T-helper 9 cell (primary cell): Measurements from ENCODE around the gene PDAP1.
"Not testable (repeated sequence)": the region's sequence is repeated elsewhere in the genome, so short reads cannot be mapped to it uniquely, and the experiment has no call there.

Experiments used
- DNase-seq: peaks from one replicate; pipeline ENCODE4 v3.0.0-alpha.2; 2020

PDAP1 gene

DNA sequence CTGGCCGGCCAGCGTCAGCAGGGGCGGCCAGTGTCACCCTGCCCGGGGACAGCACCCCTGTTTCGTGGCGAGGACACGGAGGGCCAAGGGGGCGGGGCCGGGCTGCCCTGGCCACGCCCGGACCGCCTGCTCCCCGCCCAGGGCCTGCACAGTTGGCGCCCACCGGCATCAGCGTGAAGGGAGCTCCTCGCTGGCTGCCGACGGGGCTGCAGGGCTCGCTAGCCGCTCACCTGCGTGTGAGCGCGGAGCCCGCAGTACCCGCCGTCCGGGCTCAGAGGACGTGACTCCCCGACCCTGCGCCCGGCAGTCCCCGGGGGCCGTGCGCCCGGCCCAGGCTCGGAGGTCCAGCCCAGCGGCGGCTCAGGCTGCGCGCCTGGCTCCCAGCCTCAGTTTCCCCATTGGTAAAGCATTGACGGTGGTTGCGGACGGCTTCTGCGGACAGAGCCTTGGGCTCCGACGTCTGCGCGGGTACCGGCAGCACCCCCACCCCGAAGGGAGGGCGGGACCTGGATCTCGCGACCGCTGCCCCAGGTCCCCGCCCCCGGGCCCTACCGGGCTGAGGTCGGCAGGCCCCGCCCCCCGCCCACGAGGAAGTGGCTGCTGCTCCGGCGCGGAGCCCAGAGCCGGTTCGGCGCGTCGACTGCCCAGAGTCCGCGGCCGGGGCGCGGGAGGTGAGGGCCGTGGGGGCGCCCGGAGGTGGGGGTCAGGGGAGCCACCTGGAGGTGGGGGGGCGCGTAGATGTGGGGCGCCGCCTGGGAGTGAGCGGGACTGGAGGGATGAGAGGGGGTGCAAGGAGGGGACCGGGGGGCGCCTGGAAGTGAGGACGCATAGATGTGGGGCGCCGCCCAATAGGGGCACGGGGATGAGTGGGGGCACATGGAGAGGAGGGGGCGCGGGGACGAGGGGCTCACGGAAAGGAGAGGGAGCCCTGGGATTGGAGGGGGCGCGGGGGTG is 34.0 kb downstream of the PDAP1 start, which contains the start of gene ARPC1B:
TSS of gene ARPC1B (plus strand) at position 620 of the 954 bp plus-strand sequence. CDS start 10,985 bp downstream, outside the sequence.
- peak; percentile 79 for DNase-seq

DNA sequence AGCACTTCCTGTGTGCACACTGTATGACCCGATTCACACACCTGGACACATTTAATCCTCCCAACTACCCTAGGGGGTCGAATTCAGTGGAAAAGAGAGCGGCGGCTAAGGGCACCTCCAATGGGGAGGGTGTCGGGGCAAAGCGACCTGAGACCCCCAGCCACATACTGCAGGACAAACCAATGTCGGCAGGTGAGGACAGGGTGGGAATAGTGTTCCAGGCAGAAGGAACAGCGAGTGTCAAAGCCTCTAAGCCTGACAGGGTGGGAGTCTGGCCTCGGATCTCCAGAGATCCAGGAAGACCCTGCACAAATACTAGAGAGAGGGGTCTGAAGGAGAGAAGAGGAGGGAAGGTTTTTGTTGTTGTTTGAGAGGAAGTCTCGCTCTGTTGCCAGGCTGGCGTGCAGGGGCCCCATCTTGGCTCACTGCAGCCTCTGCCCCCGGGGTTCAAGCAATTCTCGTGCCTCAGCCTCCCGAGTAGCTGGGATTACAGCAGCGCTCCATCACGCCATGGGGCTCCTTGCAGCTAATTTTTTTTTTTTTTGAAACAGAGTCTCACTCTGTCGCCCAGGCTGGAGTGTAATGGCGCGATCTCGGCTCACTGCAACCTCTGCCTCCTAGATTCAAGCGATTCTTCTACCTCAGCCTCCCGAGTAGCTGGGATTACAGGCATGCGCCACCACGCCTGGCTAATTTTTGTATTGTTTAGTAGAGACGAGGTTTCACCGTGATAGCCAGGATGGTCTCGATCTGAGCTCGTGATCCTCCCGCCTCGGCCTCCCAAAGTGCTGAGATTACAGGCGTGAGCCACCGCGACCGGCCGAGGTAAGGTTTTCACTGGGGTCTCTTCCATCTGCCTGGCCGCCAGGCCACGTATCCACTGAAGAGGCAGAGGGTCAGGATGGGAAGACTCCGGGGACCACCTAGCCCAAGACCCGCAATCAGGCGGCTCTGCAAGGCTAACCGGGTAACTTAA is 35.0 kb downstream of the PDAP1 start:
- no peak for DNase-seq

DNA sequence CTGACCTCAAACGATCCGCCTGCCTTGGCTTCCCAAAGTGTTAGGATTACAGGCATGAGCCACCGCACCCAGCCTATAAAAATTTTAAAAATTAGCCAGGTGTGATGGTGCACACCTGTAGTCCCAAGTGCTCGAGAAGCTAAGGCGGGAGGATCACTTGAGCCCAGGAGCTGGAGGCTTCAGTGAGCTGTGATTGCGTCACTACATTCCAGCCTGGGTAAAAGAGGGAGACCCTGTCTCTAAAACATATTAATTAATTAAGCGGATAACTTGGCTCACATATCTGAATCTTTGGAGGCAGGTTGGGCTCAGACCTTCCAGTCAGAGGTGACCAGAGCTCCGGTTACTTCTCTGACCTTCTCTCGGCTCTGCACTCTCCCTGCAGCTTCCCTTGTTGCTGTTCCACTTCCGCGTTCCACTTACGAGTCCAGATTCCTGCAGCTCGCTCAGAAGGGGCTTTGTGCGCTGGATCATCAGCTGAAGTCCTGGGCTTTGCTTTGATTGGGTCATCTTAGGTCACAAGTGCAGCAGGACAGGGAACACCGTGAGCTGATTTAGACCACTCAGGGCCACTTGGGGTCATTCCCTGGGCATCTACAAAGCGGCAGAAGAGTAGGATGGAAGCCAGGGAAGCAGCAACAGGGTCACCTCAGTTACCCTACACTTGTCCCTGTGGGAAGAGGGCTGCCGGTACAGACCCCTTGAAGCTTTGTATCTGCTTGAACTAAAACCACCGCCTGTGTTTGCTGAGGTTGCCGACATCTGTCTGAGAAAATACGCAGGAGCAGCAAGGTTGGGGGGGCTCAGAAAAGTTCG is 35.9 kb downstream of the PDAP1 start:
- DNase-seq = no peak

DNA sequence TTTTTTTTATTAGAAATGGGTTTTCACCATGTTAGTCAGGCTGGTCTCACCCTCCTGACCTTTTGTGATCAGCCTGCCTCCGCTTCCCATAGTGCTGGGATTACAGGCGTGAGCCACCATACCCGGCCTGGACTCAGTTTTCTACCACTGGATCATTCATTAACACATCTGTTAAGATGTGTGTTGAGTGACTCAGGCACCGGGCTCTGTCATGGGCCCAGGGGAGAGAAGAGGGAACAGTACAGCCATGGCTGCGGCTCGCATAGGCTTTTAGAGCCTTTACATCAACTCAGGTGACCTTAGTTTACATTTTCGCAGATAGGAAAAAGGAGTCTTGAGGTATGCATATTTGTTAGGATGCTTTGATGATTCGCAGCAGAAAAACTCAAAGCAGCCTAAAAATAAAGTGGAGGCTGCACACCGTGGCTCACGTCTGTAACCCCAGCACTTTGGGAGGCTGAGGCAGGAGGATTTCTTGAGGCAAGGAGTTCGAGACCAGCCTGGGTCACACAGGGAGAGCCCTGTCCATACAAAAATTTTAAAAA is 36.9 kb downstream of the PDAP1 start:
- no peak for DNase-seq

DNA sequence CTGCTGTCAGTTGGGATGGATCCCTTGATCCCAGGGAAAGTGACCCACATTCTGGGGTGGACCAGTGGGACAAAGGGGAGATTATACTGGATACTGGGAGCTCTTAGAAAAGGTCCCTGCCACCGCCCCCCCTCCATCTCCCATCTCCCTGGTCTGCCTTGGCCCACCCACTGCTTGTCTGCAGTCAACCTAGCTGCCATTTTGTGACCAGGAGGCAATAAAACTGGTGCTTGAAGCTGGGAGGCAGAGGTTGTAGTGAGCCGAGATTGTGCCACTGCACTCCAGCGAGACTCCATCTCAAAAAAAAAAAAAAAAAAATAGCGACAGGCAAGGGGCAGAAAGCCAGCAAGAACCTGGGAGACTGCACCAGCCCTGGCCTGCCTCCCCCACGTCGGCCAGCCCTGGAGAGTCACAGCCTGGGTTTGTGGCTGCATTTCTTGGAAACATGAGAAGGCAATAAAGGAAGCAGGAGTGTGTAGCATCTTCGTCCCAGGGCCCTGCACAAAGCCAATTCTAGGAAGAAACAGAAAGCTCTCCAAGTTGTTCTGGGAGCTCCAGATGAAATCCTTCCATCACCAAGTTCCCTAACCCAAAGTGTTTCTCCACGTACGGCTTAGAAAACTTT is 38.5 kb downstream of the PDAP1 start:
- DNase-seq = no peak

DNA sequence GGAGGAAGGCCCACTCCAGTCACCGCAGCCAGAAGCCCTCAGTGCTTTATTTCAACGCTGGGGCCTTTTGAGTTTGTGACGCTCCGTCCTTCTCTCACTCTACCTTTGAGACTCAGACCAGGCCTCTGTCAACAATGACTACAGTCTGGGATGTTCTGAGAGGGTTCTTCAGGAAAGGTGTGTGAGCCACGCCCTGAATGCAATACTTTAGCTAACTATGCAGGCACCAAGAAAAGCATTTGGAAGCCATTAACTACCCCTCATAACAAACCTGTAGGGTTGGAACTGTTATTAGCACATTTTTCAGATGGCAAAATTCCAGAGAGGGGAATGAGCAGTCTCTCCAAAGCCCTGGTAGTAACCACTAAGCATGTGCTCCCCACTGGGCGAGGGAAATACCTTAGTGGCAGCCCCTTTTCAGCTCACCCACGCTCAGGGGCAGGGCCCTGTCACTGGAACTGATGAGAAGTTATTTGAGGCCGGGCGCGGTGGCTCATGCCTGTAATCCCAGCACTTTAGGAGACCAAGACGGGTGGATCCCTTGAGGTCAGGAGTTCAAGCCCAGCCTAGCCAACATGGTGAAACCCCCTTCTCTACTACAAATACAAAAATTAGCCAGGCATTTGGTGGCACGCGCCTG is 39.5 kb downstream of the PDAP1 start:
- DNase-seq = no peak

DNA sequence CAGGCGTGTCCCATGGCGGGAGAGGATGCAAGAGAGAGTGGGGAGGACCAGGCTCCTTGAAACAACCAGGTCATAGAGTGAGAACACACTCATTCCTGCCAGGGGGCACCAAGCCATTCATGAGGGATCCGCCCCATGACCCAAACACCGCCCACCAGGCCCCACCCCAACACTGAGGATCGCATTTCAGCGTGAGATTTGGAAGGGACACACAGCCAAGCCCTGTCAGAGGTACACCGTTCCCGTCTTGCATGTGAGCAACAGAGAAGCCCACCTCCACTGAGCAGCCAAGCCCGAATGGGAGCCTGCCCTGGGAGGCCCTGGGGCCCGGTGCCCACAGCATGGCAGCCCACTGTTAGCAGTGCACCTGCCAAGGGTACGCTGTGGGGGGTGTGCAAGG is 41.8 kb downstream of the PDAP1 start:
- DNase-seq = no peak

DNA sequence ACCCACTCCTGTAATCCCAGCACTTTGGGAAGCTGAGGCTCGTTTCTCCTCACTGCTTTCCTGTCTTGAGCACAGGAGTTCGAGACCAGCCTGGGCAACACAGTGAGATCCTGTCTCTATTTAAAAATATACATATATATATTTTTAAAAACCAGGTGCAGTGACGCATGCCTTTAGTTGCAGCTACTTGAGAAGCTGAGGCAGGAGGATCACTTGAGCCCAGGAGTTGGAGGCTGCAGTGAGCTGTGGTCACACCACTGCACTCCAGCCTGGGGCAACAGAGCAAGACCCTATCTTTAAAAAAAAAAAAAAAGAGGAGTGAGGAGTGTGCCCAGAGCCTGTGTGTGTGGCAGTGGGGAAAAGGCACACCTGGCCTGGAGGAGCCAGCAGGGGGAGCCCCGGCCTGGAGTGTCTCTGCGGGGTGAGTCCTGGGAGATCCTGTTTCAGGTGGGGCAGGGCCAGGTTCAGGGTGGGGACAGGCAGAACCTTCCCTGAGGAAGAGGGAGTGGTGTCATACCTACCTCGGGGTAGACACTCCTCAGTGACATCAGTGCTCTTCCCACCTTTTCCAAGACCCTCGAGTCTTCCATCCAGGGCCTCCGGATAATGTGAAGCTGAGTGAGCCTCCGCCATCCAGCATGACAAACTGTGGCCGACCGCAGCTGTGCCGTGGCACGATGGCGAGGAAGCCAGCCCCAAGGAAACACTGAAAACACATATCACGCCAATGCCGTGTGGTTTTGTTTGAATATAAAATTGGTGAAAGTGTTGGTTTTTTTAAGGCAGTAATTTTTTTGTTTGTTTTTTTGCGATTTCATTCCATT is 42.9 kb downstream of the PDAP1 start:
- peak; percentile 64 for DNase-seq

DNA sequence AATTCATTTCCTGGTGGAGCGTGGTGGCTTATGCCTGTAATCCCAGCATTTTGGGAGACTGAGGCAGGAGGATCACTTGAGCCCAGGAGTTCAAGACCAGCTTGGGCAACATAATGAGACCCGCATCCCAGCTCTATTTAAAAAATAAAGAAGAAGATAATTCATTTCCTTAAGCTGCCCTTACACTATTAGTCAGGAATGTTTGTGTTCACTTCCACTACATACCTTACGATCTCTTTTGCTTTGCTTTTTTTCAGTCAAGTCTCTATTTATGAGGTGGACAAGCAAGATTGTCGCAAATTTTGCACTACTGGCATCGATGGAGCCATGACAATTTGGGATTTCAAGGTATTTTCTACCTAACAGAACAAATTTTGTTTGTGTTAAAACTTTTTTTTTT is 45.1 kb downstream of the PDAP1 start:
- DNase-seq = no peak

DNA sequence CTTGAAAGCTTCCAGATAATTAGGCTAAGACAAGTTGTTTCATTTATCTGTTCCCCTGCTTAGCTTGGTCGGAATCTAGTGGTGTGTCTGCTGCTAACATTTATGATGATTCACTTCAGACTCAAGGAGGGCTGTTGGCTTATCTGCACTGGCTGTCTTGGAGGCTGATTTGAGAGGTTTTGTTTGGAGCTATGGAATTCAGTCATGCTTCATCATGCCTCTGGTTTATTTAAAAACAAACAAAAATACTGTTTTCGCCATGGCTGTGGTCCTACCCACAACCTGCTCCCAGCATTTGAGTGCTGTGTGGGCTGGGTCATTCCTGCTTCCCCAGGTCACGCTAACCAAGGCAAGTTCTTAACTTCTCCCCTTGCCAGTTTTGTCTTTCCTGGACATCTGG is 45.6 kb downstream of the PDAP1 start:
- DNase-seq = no peak

DNA sequence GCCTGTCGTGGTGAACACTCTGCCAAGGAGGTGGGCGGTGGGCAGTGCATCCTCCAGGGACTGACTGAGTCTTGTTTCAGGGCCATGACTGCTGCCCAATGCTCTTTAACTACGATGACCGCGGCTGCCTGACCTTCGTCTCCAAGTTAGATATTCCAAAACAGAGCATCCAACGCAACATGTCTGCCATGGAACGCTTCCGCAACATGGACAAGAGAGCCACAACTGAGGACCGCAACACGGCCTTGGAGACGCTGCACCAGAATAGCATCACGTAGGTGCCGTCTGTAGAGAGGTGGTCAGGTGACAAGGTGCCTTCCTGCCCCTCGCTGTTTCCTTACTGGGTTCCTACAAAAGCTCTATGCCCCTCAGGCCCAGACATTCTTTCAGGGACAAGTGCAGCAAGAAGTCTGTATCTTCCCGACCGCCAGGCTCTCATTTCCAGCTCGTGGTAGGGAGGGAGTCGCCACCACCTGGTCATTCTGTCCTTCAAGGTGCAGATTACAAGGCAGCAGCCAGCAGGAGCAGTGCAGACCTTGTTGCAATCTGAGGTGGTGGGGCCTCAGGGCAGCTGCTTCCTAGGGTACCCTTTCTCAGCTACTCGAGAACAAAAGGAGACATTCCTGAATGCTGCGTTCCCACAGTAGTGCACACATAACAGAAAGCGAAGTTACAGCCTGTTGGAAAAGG is 48.8 kb downstream of the PDAP1 start:
- DNase-seq = no peak

DNA sequence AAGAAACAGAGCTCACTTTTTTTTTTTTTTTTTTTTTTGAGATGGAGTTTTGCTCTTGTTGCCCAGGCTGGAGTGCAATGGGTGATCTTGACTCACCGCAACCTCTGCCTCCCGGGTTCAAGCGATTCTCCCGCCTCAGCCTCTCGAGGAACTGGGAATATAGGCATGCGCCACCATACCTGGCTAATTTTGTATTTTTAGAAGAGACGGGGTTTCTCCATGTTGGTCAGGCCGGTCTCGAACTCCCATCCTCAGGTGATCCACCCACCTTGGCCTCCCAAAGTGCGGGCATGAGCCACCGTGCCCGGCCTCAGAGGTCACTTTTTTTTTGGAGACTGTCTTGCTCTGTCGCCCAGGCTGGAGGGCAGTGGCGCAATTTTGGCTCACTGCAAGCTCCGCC is 49.9 kb downstream of the PDAP1 start:
- not testable (repeated sequence) for DNase-seq

DNA sequence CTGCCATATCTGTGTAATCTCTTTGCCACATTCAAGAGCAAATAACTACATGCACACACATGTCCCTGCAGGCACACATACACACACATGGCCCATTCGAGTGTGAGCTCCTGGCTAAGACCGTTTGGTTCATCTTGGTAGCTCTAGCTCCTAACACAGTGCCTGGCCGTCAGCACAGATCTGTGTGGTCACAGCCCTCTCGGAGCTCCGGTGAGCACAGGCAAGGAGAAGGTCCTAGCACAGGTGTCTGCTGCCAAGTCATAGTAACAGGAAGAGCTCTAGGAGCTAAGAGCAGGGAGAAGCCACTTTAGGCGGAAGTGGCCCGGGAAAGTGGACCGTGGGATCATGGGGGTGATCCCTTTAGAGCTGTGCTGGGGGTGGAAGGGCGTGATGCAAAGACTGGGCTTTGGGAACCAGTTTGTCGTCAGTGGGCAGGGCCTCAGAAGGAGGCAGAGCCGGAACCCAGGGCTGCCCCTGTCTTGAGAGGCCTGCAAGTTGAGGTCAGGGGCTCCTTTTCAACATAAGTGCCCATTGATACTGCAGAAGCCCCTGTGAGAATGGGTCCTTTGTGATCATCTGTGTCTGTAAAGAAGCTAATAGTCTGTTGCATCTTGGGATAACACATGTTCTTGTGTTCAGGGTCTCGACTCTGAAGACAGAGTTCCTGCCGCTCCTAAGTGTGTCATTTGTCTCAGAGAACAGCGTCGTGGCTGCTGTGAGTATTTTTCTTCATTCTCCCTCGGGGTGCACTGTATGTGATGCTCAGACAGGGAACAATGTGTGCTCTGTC is 50.5 kb downstream of the PDAP1 start:
- DNase-seq = no peak

DNA sequence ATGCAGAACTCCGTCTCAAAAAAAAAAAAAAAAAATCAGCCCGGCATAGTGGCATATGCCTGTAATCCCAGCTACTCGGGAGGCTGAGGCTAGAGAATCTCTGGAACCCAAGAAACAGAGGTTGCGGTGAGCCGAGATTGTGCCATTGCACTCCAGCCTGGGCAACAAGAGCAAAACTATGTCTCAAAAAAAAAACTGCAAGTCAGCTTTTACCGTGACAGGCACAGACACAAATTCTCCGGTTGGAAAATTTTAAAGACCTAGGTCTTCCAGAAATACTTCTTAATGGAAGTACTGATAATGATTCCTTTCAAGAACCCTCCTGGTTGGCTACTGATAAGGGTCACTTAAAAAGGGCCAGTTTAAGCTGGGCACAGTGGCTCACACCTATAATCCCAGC is 53.3 kb downstream of the PDAP1 start:
- no peak for DNase-seq

DNA sequence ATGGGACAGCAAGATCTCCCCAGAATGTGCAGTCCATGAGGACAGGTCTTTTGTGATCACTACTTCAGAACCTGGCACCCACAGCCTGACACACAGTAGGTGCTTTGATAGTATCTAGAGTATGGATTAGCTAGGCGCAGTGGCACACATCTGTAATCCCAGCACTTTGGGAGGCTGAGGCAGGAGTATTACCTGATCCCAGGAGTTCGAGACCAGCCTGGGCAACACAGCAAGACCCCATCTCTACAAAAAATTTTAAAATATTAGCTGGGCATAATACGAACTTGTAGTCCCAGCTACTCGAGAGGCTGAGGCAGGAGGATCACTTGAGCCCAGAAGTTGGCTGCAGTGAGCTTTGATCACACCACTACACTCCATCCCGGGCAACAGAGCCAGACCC is 56.1 kb downstream of the PDAP1 start:
- no peak for DNase-seq

DNA sequence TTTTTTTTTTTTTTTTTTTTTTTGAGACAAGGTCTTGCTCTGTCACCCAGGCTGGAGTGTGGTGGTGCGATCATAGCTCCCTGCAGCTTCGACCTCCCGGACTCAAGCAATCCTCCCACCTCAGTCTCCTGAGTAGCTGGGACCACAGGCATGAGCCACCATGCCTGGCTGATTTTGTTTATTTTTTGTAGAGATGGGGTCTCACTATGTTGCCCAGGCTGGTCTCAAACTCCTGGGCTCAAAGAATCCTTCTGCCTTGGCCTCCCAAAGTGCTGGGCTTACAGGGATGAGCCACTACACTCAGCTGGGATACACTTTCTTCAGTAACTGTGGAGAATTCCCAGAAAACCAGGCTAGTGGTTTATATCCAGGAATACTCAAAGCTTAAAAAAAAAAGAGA is 57.8 kb downstream of the PDAP1 start:
- DNase-seq = not testable (repeated sequence)
